Stimulated activated CD4-positive, alpha-beta T cell treated with anti-CD3 and anti-CD28 coated beads, TNF-alpha, amount 100 ng/mL, for 4 hours (primary cell): ENCODE measurements around the gene CBX7.

ENCODE experiments used
- DNase-seq, 3 experiments: peaks; one replicate each; pipeline ENCODE4 v3.0.0-alpha.2; 2020; ENCODE audit warnings: low read depth in 3 of 3

CBX7 gene

GRCh38 chr22:39092111-39092862, 60.2 kb downstream of the CBX7 start:
- no peak for DNase-seq

GRCh38 chr22:39091126-39092081, 61.1 kb downstream of the CBX7 start:
- no peak for DNase-seq

GRCh38 chr22:39090426-39091064, 61.9 kb downstream of the CBX7 start:
- DNase-seq, result peak; percentile 29 to 71 (median 47)

GRCh38 chr22:39089928-39090327, 62.6 kb downstream of the CBX7 start:
- no peak for DNase-seq

GRCh38 chr22:39088685-39089032, 63.8 kb downstream of the CBX7 start:
- DNase-seq, result no peak

- no peak for DNase-seq
Observed at GRCh38 chr22:39087881-39088684, 64.4 kb downstream of the CBX7 start.

GRCh38 chr22:39087098-39087497, 65.4 kb downstream of the CBX7 start:
- no peak for DNase-seq

GRCh38 chr22:39084666-39085065, 67.8 kb downstream of the CBX7 start:
- no peak for DNase-seq

GRCh38 chr22:39083212-39084165, 69.0 kb downstream of the CBX7 start:
- DNase-seq, result no peak

- DNase-seq, result no peak
Observed at GRCh38 chr22:39081598-39081997, 70.9 kb downstream of the CBX7 start.

- no peak for DNase-seq
Observed at GRCh38 chr22:39081016-39081415, 71.5 kb downstream of the CBX7 start.
